GM11168 (cell line): ENCODE data around the gene OBP2A.
"Not testable (repeated sequence)": the region's sequence is repeated elsewhere in the genome, so short reads cannot be mapped to it uniquely, and the experiment has no call there.

ENCODE experiments used
- in situ Hi-C: fragments of 300-500 bp; cut with MboI; formaldehyde crosslinking; loops from one replicate; pipeline ENCODE4 v1.12.0; 2022; ENCODE audit warnings: low sequenced_read_pairs; ENCODE audit not compliant: unreplicated experiment

OBP2A gene

GRCh38 chr9:135545646-135546176 is at the start of gene OBP2A:
Gene OBP2A (plus strand): TSS chr9:135546126. CDS start chr9:135546181, 55 bp downstream.
- in situ Hi-C loops = not testable (repeated sequence)

- in situ Hi-C loops = no loop called here
Measured at GRCh38 chr9:135498381-135499126, 47.4 kb upstream of the OBP2A start.

- in situ Hi-C loops = no loop called here
Measured at GRCh38 chr9:135499326-135500070, 46.4 kb upstream of the OBP2A start.

- in situ Hi-C loops = no loop called here
Measured at GRCh38 chr9:135500071-135500524, 45.8 kb upstream of the OBP2A start.

- in situ Hi-C loops = no loop called here
Measured at GRCh38 chr9:135500525-135501260, 45.2 kb upstream of the OBP2A start, which contains the start of gene MRPS2. Gene MRPS2 (plus strand): TSS chr9:135500682. CDS start chr9:135500711, 29 bp downstream.

GRCh38 chr9:135501261-135502167 is 44.4 kb upstream of the OBP2A start:
- in situ Hi-C loops = no loop called here

GRCh38 chr9:135502168-135502872 is 43.6 kb upstream of the OBP2A start:
- in situ Hi-C loops = no loop called here

GRCh38 chr9:135502873-135503321 is 43.0 kb upstream of the OBP2A start:
- in situ Hi-C loops = no loop called here

- in situ Hi-C loops = no loop called here
Measured at GRCh38 chr9:135503371-135504261, 42.3 kb upstream of the OBP2A start.

- in situ Hi-C loops = no loop called here
Measured at GRCh38 chr9:135504262-135505243, 41.4 kb upstream of the OBP2A start.

- in situ Hi-C loops = no loop called here
Measured at GRCh38 chr9:135505406-135506187, 40.3 kb upstream of the OBP2A start.

- in situ Hi-C loops = no loop called here
Measured at GRCh38 chr9:135506327-135507103, 39.4 kb upstream of the OBP2A start.

GRCh38 chr9:135507104-135508035 is 38.6 kb upstream of the OBP2A start:
- in situ Hi-C loops = no loop called here

- in situ Hi-C loops = no loop called here
Measured at GRCh38 chr9:135508211-135508820, 37.6 kb upstream of the OBP2A start.
